HG03520 (cell line): ENCODE data around the gene KLK10.

Experiments used
- ATAC-seq: cut with Tn5 transposase; IDR thresholded peaks from one replicate; pipeline ENCODE4 v1.9.1; 2021; ENCODE audit warnings: mild to moderate bottlenecking, moderate library complexity; ENCODE audit not compliant: unreplicated experiment

Gene KLK10, protein sequence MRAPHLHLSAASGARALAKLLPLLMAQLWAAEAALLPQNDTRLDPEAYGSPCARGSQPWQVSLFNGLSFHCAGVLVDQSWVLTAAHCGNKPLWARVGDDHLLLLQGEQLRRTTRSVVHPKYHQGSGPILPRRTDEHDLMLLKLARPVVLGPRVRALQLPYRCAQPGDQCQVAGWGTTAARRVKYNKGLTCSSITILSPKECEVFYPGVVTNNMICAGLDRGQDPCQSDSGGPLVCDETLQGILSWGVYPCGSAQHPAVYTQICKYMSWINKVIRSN

DNA sequence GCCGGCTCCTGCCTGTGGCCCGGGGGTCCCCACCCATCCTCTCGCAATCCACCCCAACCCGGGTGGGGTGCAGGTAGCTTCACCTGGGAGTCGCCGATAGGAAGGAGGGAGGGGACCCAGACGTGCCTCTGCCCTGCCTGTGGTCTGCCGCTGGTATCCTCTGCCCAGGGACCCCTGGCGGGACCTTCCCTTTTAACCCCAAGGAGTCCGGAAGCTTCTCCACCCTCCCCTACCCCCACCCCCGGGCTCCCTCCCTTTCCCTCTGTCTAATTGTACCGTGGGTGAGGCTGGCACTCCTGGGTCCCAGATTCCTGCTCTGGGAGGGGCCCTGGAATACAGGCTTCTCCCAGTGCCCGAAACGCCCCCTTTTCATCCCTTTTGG is at the start of gene KLK10:
KLK10 (minus strand) TSS at position 166 of the 382 bp plus-strand sequence. CDS start 579 bp downstream, outside the sequence.
- no peak for ATAC-seq

DNA sequence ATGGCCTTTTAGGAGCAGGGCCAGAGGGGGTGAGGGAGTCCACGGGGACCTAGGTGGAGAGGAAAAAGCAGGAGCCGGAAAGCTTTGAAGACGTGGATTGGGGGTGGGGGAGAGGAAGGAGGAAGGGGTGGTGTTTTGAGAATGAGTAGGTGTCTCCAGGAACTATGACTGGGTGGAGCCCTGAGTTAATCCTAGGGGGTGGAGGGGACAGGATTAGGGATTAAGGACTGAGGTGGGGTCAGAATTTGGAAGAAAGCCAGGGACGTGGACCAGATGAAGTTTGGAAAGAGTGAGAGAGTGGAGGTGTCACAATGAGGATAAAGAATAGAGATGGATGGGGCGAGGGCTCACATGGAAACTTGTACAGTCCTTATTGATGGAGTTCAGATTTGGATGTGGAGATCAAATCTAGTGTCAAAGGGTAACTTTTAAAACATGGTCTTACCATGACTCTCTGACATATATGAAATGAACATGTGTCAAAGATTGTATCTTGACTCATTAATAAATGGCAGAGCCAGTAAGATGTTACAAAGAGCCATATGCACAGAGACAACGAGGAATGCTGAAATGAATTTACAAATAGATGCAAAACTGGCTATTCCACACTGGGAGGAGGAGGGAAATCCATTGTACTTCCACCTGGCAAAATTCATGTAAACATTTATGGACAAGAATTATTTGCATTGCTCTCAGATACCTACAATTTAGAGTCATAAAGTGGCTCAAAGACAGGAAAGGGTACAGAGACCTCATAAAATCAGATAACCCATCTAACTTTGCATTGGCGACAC is 47.1 kb upstream of the KLK10 start:
- ATAC-seq, result no peak

DNA sequence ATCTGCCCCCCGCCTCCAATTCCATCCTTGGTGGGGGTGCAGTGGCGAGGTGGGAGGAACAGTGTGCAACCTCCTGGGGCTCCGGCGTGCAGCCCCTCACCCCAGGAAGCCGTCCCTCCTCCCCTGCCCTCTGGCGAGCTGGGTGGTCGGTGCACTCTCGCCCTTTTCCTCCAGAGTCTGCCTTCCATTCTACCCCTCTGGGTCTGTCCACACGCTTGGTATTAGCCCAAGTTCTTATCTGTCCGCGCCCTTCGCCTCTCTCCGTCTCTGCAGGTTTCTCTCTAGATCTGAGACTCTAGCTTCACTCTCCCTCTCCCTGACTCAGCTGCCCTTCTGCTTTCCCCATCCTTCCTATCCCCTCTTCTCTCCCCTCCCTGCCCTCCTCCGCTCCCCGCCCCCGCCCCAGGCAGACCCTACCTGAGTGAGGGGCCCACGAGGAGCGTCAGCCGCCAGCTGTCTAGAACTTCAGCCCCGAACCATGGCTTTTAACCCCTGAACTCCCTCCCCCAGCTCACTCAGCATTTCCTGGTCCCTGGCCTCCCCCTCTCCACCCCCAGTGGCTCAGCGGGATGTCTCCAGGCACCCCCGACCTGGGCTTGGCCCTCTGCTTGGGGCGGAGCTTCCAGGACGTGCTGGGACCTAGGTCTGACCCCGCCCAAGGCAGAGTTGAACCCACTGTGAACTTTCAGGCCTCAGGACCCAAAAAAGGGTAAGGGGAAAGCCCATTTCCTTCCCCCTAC is 45.9 kb upstream of the KLK10 start:
- no peak for ATAC-seq

DNA sequence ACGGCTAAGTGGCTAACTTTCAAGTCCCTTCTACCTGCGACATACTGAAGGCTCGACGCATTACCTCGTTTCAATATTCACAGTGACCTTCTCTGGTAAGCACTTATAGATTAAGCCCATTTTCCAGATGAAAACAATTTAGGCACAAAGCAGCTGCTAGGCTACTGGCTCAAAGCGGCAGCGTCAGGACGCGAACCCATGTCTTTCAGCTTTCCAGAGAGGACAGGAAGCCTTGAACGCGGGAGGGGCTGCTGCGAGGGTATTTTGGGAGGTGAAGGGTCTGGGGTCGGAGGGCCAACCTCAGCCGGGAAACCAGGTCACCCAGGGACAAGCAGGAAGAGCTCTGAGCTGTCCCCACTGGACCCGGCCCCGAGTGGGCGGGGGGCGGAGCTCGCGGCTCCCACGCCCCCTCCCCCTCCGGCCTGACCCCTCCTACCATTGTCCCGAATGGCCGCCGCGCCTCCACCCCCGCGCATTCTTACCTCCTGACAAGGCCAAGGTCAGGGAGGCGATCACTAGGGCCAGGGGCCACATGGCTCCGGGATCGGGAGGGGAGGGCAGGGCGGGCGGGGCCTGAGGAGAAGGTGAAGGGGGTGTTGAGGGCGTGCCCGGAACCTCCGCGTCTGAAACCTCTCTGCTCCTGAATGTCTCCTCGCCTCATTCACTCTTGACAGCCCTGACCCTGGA is 45.2 kb upstream of the KLK10 start, which contains the start of gene KLK13:
KLK13 (minus strand) TSS at position 559 of the 687 bp plus-strand sequence; CDS start at position 534, 25 bp downstream.
- no peak for ATAC-seq

DNA sequence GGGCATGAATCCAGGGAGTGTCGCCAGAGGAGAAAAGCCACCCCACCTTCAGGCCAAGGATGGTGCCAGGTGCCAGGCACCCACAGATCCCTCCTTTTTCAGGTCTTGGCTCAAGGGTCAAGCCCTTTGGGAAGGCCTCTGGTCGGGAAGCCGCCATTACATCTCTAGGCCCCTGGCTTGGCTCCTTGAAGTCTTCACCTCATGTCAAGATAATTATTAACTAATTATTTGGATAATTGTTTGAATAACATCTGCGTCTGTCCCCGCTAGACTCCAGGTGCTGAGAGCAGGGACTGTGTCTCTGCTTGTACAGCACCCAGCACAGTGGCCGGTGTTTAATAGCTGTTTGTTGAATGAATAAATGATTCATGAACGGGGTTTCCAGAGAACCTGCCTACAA is 44.2 kb upstream of the KLK10 start:
- no peak for ATAC-seq

DNA sequence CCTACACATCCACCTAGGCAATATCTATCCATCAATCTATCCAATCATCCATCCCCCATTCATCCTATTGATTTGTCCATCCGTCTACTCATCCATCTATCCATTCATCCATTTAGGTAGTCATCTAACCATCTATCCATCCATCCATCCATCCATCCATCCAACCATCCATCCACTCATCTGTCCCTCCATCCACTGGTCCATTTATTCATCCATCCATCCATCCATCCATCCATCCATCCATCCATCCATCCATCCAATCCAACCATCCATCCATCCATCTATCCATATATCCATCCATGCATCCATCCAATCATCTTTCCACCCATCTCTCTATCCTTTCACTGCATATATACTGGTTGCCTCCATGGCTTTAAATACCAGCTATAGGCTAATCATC is 41.5 kb upstream of the KLK10 start:
- ATAC-seq, result no peak

DNA sequence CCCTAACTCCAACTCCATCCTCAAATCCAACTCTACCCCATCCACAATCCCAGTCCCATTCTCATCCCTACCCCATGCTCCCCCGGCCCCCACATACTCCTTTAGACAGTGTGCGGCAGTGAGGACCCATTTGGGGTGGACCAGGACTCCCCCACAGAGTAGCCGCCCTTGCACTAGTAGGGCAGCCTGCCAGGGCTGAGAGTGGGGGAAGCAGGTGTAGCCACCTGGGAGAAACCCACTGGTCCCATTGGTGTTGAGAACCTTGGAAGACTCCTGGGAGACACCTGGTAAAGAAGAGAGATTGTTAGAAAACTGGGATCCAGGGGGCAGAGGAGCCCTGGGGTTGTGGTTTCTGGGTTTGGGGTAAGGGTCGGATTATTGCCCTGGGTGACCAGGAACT is 40.8 kb upstream of the KLK10 start:
- ATAC-seq, result no peak

DNA sequence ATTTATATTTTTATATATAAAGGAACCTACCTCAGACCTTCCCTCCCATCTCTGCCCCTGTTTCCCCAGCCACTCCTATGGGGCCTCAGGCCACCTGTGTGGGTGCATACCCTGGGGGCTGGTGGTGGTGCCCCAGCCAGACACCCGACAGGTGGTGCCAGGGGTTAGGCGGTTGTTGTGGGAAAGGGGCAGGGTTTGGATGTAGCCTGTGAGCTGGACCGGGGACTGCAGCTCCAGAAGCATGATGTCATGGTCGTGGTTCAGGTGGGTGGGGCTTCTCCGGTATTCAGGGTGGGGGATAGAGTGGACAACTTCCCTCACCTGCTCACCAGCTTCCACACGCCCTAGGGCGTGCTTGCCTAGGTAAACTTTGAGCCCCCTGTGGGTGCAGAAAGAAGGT is 40.2 kb upstream of the KLK10 start:
- no peak for ATAC-seq

DNA sequence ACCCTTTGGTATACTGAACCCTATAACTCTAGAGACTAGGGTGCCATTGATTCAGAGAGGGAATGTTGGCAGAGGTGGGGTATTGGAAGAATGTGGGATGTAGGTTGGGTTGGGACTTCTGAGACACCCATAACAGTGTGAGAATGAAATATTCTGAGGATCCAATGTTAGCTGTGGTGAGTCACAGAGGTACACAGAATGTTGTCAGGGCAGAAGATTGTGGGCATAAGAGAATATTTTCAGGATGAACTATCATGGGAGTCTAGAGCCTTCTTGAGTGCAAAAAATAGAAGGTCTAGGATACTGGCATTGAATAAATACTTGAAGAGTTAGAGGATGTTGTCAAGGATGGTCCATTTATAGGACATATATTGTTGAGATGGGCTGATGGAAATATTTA is 36.4 kb upstream of the KLK10 start:
- no peak for ATAC-seq

DNA sequence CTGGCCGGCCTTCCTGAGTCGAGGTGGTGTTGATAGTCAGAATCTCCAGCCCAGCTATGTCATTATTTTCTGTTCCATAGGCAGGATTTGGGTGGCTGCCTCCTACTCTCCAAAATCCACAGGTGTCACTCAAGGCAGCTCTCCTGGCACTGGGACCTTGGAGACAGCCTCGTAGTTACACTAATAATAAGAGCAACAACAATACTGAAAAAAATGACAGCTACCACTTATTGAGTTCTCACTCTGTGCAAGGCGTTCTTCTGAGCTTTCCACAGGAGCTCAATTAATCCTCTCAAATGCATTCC is 27.5 kb upstream of the KLK10 start:
- no peak for ATAC-seq

DNA sequence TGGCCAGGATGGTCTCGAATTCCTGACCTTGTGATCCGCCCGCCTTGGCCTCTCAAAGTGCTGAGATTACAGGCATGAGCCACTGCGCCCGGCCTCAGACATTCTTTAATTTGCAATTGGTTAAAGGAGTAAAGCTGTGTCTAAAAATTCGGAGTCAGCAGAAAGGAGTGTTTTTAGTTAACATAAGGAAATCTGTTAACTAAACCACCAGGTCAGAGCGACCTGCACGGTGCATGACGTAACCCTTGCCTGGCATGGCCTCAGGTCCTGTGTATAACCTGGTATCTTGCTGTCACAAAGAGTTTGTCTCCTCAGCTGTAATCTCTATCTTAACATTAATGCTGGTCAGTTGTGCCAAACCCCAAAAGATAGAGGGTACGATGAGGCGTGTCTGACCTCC is 24.8 kb upstream of the KLK10 start:
- ATAC-seq, result no peak

DNA sequence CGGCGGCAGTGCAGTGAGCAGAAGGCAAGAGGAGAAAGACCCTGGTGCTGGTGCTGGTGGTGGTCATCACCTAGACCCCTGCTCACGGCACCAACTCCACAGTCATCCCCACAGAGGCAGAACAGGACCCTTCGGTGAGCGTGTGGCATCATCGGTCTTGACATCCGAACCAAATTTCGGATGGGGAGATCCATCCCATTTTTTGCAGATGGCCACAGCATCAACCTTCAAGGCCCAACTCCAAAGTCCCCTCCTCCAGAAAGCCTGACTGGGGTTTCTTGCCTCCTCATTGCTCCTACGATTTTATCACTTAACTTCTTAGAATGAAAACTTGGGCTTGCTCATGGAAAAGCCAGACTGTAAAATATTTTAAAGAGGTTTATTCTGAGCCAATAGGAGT is 24.0 kb upstream of the KLK10 start:
- ATAC-seq, result no peak

DNA sequence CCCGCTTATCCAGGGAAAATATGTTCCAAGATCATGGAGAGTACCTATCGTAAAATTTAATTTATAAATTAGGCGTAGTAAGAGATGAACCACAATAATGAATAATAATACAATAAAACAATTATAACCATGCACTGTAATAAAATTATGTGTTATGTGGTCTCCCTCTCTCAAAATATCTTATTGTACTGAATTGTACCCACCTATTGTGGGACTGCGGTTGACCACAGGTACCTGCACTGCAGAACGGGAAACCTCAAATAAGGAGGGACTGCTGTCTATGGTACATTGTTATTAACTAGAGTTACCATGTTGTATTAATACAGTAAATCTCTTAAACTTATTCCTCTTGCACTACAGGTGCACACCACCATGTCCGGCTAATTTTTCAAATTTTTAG is 20.6 kb upstream of the KLK10 start:
- ATAC-seq, result no peak

DNA sequence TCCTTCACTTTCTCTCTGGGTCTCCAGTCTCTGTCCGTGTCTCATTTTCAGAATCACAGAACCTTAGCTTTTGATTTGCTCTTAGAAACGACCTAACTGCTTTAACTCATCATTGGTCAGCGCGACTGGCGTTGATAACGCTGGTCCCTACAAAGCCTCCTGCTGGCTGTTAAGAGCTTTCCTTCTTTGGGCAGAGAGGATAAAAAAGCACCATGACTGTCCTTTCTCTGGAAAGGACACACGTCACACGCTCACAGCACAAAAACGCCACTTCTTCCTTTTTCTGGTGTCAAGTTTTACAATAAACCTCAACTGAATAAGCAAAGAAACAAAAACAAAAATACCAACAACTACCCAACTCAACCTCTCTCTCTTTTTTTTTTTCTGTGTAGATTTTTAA is 17.0 kb upstream of the KLK10 start:
- no peak for ATAC-seq

DNA sequence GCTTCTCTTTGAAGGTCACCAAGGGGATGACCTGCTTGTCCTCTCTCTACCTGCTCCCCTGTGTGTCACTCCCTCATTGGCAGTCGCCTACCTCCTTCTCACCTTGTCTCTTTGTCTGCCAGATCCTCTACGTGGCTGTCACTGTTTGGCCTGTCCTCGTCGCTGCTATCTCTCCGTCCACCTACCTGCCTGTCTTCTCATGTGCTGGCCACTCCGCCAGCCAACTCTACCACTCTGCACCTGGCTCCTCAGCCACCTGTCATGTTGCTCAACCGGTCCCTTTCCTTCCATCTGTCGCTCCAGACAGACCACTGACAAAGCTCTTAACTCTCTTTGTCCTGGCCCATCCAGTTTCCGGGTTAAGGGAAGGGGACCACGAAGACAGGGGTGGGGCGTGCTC is 15.2 kb upstream of the KLK10 start, which contains the start of gene KLK12:
KLK12 (minus strand) TSS at position 299 of the 400 bp plus-strand sequence. CDS start 381 bp downstream, outside the sequence.
- ATAC-seq, result no peak

DNA sequence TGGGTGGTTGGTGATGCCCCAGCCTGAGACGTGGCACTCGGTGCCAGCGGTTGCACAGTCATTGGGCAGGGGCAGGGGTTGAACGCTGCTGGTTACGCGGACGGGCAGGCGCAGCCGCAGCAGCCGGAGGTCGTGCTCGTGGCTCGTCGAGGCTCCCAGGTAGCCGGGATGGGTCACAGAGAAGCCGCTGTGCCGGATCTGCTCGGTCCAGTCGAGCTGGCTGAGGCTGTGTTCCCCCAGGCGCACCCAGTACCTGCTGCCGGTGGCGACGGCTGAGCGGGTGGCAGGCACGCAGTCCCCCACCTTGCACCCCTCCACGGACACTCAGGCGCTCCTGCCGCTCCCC is 12.3 kb upstream of the KLK10 start:
- no peak for ATAC-seq

DNA sequence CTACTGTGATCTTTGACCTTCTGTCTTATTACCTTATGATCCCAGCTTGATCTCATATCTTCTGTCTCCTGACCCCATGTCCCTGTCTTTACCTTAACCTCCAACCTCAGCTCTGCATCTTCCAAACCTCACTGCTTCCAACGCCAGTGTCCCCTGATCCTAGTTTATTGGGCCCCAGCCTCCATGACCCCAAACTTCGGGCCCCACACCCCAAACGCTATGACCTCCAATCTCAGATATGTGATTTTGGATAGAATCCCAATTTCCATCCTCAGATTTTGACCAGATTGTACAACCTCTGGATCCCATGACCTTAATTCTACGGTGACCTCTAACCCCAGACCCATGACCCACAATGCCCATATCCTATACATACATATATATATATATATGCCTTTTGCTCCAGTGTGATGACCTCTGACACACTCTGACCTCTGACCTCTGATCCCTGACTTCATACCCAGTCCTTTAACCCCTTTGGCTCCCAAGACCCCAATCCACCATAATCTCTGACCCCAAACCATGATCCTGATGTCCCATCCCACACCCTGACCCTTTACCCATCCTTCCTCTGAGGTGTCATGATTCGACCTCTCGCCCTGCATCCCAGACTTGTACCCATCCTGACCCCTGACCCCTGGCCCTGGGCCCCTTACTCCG is 11.8 kb upstream of the KLK10 start:
- no peak for ATAC-seq

DNA sequence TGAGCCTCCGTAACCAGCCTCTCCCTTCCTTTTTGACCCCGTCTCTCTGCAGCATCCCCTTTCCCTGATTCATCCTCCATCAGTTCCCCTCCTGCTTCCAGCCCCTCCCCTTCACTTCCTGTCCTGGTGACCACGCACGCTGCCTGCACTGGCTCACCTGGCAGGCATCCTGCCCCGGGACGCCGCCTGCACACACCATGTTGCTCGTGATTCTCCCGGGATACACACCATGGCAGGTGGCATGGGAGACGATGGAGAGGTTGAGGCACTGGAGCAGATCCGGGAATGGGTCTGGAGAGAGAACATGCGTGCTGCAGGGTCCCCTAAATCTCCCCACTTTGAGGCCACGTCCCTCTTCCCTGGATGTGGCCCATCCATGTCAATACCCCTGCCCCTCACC is 11.1 kb upstream of the KLK10 start:
- no peak for ATAC-seq

DNA sequence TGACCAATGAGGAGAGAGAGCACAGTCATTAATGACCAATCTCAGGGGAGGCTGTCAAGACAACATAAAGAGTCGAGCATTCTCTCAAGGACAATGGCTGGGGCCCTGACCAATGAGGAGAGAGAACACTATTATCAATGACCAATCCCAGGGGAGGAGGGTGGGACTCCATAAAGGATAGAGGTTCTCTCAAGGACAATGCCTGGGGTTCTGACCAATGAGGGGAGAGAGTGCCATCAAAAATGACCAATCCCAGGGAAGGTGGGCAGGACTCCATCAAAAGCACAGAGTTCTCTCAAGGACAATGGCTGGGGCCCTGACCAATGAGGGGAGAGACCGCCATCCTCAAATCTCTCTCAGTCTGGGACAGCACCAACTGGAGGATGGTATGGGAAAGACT is 10.2 kb upstream of the KLK10 start:
- ATAC-seq, result no peak

DNA sequence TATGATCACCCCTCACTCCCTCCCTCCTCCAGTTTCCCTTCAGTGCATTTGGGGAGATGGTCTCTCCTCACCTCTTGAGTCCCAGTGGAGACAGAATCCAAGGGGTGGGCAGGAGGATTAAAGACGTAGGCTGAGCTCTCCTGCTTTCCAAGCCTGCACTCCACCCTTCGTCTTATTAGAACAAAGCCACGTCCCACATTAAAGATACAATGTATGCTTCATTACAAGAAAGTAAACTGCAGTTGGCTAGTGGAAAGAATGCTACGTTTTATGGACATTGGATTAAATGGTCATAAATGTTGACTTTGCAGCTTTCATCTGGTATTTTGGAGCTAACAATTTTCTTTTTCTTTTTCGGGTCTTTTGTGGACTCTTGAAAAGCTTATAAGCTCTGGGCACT is 8.4 kb upstream of the KLK10 start:
- ATAC-seq, result no peak
